PC-3 (cell line): ENCODE results near the gene LBHD1. TPM values are rescaled to one million over a fixed set of nuclear protein-coding genes. Genes with fewer than 3 reads are reported as not detected.
A peak's percentile ranks its signal among the peaks of the same experiment; 100 is the strongest.

ENCODE experiments used
- ATAC-seq: fragments of 200-7000 bp; cut with Tn5 transposase; 2 replicates; pipeline ENCODE4 v1.9.1; 2020; ENCODE audit warnings: mild to moderate bottlenecking, moderate library complexity
- BruUV-seq: library from RNA; stranded (reverse); fragments of 400-500 nt; replicated peaks from 2 replicates; lab custom pipeline; 2021; lab: Mats Ljungman, UMichigan
- CTCF ChIA-PET: fragments of 300-600 bp; sonication (Branson Sonifier 250); formaldehyde crosslinking; loops from one replicate; lab custom pipeline; 2022; ENCODE audit warnings: antibody characterized with exemption; lab: Charles Lee
- POLR2A ChIA-PET: fragments of 300-600 bp; sonication (Branson Sonifier 250); formaldehyde crosslinking; loops from one replicate; lab custom pipeline; 2022; ENCODE audit warnings: antibody characterized with exemption; ENCODE audit not compliant: unreplicated experiment; lab: Charles Lee
- DNase-seq: peaks from one replicate; pipeline ENCODE4 v3.0.0-alpha.2; 2015
- H2AFZ ChIP-seq: fragments of 300-600 bp; sonication (generic); 2 replicates; pipeline ENCODE4 v1.6.0; 2016; ENCODE audit warnings: antibody characterized with exemption, low read length
- H3F3A ChIP-seq: fragments of 300-600 bp; sonication (generic); one replicate; pipeline ENCODE4 v1.6.0; 2017; ENCODE audit warnings: antibody characterized with exemption, low read length, control low read depth, mild to moderate bottlenecking; ENCODE audit not compliant: unreplicated experiment
- H3K27ac ChIP-seq: fragments of 300-600 bp; sonication (generic); 2 replicates; pipeline ENCODE4 v1.5.1; 2016; ENCODE audit warnings: mild to moderate bottlenecking, low read length
- H3K27me3 ChIP-seq: fragments of 300-600 bp; sonication (generic); 2 replicates; pipeline ENCODE4 v1.6.1; 2016; ENCODE audit warnings: low read length, mixed read lengths
- H3K36me3 ChIP-seq: fragments of 300-600 bp; sonication (generic); 2 replicates; pipeline ENCODE4 v1.6.1; 2016; ENCODE audit warnings: low read depth, mixed run types, low read length, mixed read lengths
- H3K4me1 ChIP-seq: fragments of 300-600 bp; sonication (generic); 2 replicates; pipeline ENCODE4 v1.5.1; 2016; ENCODE audit warnings: low read length; ENCODE audit not compliant: insufficient read depth
- H3K4me2 ChIP-seq: fragments of 300-600 bp; sonication (generic); 2 replicates; pipeline ENCODE4 v1.6.0; 2016; ENCODE audit warnings: low read length
- H3K4me3 ChIP-seq: fragments of 300-600 bp; sonication (generic); 2 replicates; pipeline ENCODE4 v1.5.1; 2016; ENCODE audit warnings: mild to moderate bottlenecking, low read length, mixed read lengths
- H3K79me2 ChIP-seq: fragments of 300-600 bp; sonication (generic); 2 replicates; pipeline ENCODE4 v1.6.1; 2017; ENCODE audit warnings: low read length, mixed read lengths
- H3K9ac ChIP-seq: fragments of 300-600 bp; sonication (generic); 2 replicates; pipeline ENCODE4 v1.6.0; 2016; ENCODE audit warnings: mild to moderate bottlenecking, low read length
- H3K9me2 ChIP-seq: fragments of 300-600 bp; sonication (generic); replicated peaks from 2 replicates; pipeline ENCODE4 v1.6.1; 2016; ENCODE audit warnings: mixed run types, low read length, mixed read lengths
- H3K9me3 ChIP-seq: fragments of 300-600 bp; sonication (generic); 2 replicates; pipeline ENCODE4 v1.6.1; 2016; ENCODE audit warnings: low read length, mixed read lengths
- H4K20me1 ChIP-seq: fragments of 300-600 bp; sonication (generic); 2 replicates; pipeline ENCODE4 v1.6.1; 2016; ENCODE audit warnings: low read length, mixed read lengths
- CTCF ChIP-seq: fragments of 300-600 bp; sonication (generic); conservative IDR thresholded peaks from 2 replicates; pipeline ENCODE4 v1.5.1; 2017; ENCODE audit warnings: antibody characterized with exemption, low read depth, mild to moderate bottlenecking, low read length
- EZH2 ChIP-seq: fragments of 300-600 bp; sonication (generic); IDR thresholded peaks from one replicate; pipeline ENCODE4 v1.6.1; 2017; ENCODE audit warnings: antibody characterized with exemption, mild to moderate bottlenecking, low read length; ENCODE audit not compliant: unreplicated experiment
- EZH2phosphoT487 ChIP-seq: fragments of 300-600 bp; sonication (generic); IDR thresholded peaks from 2 replicates; pipeline ENCODE4 v1.6.1; 2018; ENCODE audit warnings: mild to moderate bottlenecking, antibody characterized with exemption, low read length, borderline replicate concordance
- intact Hi-C: fragments of 100-400 bp; cut with micrococcal nuclease; formaldehyde crosslinking; loops from 2 replicates; pipeline ENCODE4 v1.9.0; 2023
- total RNA-seq: library from RNA; depleted of rRNA; stranded (reverse); fragments of >200 nt; gene quantifications from 2 replicates; pipeline ENCODE4 v1.2.3, GENCODE V29; 2014

The LBHD1 gene
- total RNA-seq, 1 experiment from 2014 or later = 9.7 TPM

- H4K20me1 ChIP-seq = peaks cover 7% of the 10 kb centered on the region; the same call in 1 of the 2 replicates
- peak overlapping the region; percentile 91 for H3K9ac ChIP-seq
- H3K4me3 ChIP-seq = peak overlapping the region; percentile 92
- no peaks in the 10 kb centered on the region for H3K27me3 ChIP-seq
- CTCF ChIA-PET = interaction anchor here (0.5 to 0.7 kb wide), 2 partner anchors 15 to 210 kb away, joined by 3 read pairs; partner anchors contain the start of gene SLC3A2
- peak overlapping the region; percentile 85 for H3K4me2 ChIP-seq
- H3K36me3 ChIP-seq = peaks cover 14% of the 10 kb centered on the region
- peak overlapping the region; percentile 80 for H3K27ac ChIP-seq
- TF ChIP-seq EZH2 (no peak), CTCF (no peak), EZH2phosphoT487 (no peak)
- DNase-seq = no peak
- H3K79me2 ChIP-seq = peaks cover 74% of the 10 kb centered on the region
- no peaks in the 10 kb centered on the region for H3K9me2 ChIP-seq
- intact Hi-C loops = loop anchor here (5.0 kb wide), 1 partner anchor 69 kb away; the partner anchor contains the start of gene MTA2
- ATAC-seq = peak; percentile 11
- peak overlapping the region; percentile 83 for H2AFZ ChIP-seq
- peaks cover 13% of the 10 kb centered on the region for H3F3A ChIP-seq
- no TSS peak for BruUV-seq
- POLR2A ChIA-PET = interaction anchor here (0.6 to 1.3 kb wide), 4 partner anchors 10 to 80 kb away, joined by 3 to 7 read pairs (median 4); partner anchors contain the start of genes HNRNPUL2 and TUT1
- H3K9me3 ChIP-seq = no peaks in the 10 kb centered on the region
- peaks cover 43% of the 10 kb centered on the region for H3K4me1 ChIP-seq
Measured at GRCh38 chr11:62671236-62671607, 845 bp downstream of the LBHD1 start.

GRCh38 chr11:62669420-62670161 lies 2.5 kb downstream of the LBHD1 start:
- BruUV-seq = no TSS peak
- peaks cover 12% of the 10 kb centered on the region for H3K36me3 ChIP-seq
- intact Hi-C loops = loop anchor here (5.0 kb wide), 1 partner anchor 67 kb away; the partner anchor contains the start of gene MTA2
- POLR2A ChIA-PET = interaction anchor here (0.6 to 0.7 kb wide), 2 partner anchors 20 to 101 kb away, joined by 3 to 4 read pairs; partner anchors contain the start of gene TAF6L
- H3K9me3 ChIP-seq = no peaks in the 10 kb centered on the region
- peak overlapping the region; percentile 85 for H3K4me2 ChIP-seq
- H3F3A ChIP-seq = peaks cover 13% of the 10 kb centered on the region
- H3K27ac ChIP-seq = no peak overlapping the region
- peaks cover 14% of the 10 kb centered on the region; the same call in 1 of the 2 replicates for H4K20me1 ChIP-seq
- peak; percentile 42 for DNase-seq
- no peak for ATAC-seq
- H3K4me3 ChIP-seq = peak overlapping the region; percentile 92
- no peak overlapping the region for H3K9ac ChIP-seq
- CTCF ChIA-PET = no interaction called here
- no peak overlapping the region for H2AFZ ChIP-seq
- H3K27me3 ChIP-seq = no peaks in the 10 kb centered on the region
- TF ChIP-seq EZH2 (no peak), CTCF (no peak), EZH2phosphoT487 (no peak)
- H3K79me2 ChIP-seq = peaks cover 86% of the 10 kb centered on the region
- no peaks in the 10 kb centered on the region for H3K9me2 ChIP-seq
- peaks cover 45% of the 10 kb centered on the region for H3K4me1 ChIP-seq
